Natural killer cell treated with Interleukin-12 subunit alpha and Interleukin-12 subunit beta and Interleukin-15 and Interleukin-18, amount 100 ng/mL, for 72 hours (primary cell): ENCODE measurements around the gene LTB4R. TPM values are rescaled to one million over a fixed set of nuclear protein-coding genes. Genes with fewer than 3 reads are reported as not detected.
A peak's percentile ranks its signal among the peaks of the same experiment; 100 is the strongest.

Experiments
- ATAC-seq, 2 donors: fragments of 150-1000 bp; cut with Tn5 transposase in 1 of 2; sonication (Bioruptor Pico), chemical (Tn5 transposase) in 1 of 2; 2 replicates each; pipeline ENCODE4 v1.10.0; 2021
- DNase-seq: peaks from one replicate; pipeline ENCODE4 v3.0.0; 2022; ENCODE audit warnings: low spot score
- H3K27ac Mint-ChIP-seq, 2 donors: 1 replicate in 1 of 2; 2 replicates in 1 of 2; pipeline ENCODE4 v1.8.0; 2022; ENCODE audit warnings: mixed read lengths in 2 of 2, mild to moderate bottlenecking in 1 of 2, moderate library complexity in 1 of 2
- H3K27me3 Mint-ChIP-seq, 2 donors: 1 replicate in 1 of 2; 2 replicates in 1 of 2; pipeline ENCODE4 v1.8.0; 2022; ENCODE audit warnings: mixed read lengths in 2 of 2
- H3K36me3 Mint-ChIP-seq: one replicate; pipeline ENCODE4 v1.8.0; 2022; ENCODE audit warnings: mixed read lengths
- H3K4me1 Mint-ChIP-seq, 2 donors: 1 replicate in 1 of 2; 2 replicates in 1 of 2; pipeline ENCODE4 v1.8.0; 2022; ENCODE audit warnings: low read depth in 2 of 2, mixed read lengths in 2 of 2, mild to moderate bottlenecking in 1 of 2
- H3K4me3 Mint-ChIP-seq: one replicate; pipeline ENCODE4 v1.8.0; 2022; ENCODE audit warnings: mixed read lengths
- H3K9me3 Mint-ChIP-seq: 2 replicates; pipeline ENCODE4 v1.8.0; 2022; ENCODE audit warnings: mixed read lengths
- total RNA-seq, 2 donors: library from RNA; stranded (reverse); gene quantifications; one replicate each; pipeline ENCODE4 v1.2.3, GENCODE V29; 2022

LTB4R gene
- total RNA-seq, 2 donors from 2014 or later: 13.2 to 37.3 TPM

GRCh38 chr14:24285351-24285750 lies 26.0 kb upstream of the LTB4R start:
- ATAC-seq: no peak
- no peak overlapping the region for H3K27ac Mint-ChIP-seq
- no peak overlapping the region for H3K4me3 Mint-ChIP-seq

GRCh38 chr14:24286996-24287395 lies 24.3 kb upstream of the LTB4R start:
- peaks cover 21 to 23% of the 10 kb centered on the region in 2 donors for H3K4me1 Mint-ChIP-seq
- H3K27me3 Mint-ChIP-seq: no peaks in the 10 kb centered on the region
- H3K4me3 Mint-ChIP-seq: no peak overlapping the region
- ATAC-seq (no peak), DNase-seq (no peak)
- H3K9me3 Mint-ChIP-seq: no peaks in the 10 kb centered on the region
- H3K36me3 Mint-ChIP-seq: peaks cover 8% of the 10 kb centered on the region
- H3K27ac Mint-ChIP-seq: no peak overlapping the region

More at GRCh38 chr14:24285351-24285750, 26.0 kb upstream of the LTB4R start:
- no peak for DNase-seq
- Mint-ChIP-seq H3K4me1 (peaks cover 22 to 28% of the 10 kb centered on the region in 2 donors), H3K27me3 (no peaks in the 10 kb centered on the region), H3K9me3 (no peaks in the 10 kb centered on the region), H3K36me3 (peaks cover 2% of the 10 kb centered on the region)

DNA sequence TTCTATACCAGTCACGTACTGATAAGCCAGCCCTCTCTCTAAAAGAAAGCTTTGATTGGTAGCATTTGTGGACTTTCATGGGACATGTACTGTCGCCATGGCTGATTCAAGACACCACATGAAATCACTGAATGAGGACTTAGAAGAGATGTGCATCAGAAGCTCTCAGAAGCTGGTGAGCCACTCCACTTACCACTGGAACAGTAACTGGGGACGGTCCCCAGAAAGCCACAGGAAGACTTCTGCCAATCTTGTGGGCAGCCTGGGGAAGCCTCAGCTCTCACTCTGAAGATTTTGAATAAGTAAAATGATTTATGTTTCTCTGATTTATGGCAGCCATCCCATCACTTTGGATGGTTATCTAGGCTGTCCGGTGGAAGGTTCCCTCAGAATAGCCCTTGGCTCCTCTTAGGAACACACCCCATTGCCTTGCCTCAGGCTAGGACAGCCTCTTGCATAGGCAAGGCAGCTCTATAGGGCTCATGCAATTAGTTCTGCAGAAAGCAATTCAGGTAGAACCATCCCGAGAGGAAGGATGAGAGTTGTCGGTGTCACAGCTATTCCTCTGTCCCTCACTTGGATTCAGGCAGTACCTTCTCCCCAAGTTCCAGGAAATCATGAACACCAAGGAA lies 21.5 kb upstream of the LTB4R start:
- Mint-ChIP-seq H3K4me1 (peaks cover 21 to 23% of the 10 kb centered on the region in 2 donors), H3K36me3 (peaks cover 8% of the 10 kb centered on the region), H3K4me3 (no peak overlapping the region), H3K27me3 (no peaks in the 10 kb centered on the region), H3K9me3 (no peaks in the 10 kb centered on the region), H3K27ac (no peak overlapping the region)
- DNase-seq: no peak
- ATAC-seq: peak; percentile 94 to 98

GRCh38 chr14:24290746-24291145 lies 20.6 kb upstream of the LTB4R start:
- H3K27me3 Mint-ChIP-seq: no peaks in the 10 kb centered on the region
- ATAC-seq (no peak), DNase-seq (no peak)
- no peak overlapping the region for H3K27ac Mint-ChIP-seq
- H3K9me3 Mint-ChIP-seq: no peaks in the 10 kb centered on the region
- H3K4me3 Mint-ChIP-seq: no peak overlapping the region
- peaks cover 21 to 23% of the 10 kb centered on the region in 2 donors for H3K4me1 Mint-ChIP-seq
- H3K36me3 Mint-ChIP-seq: peaks cover 8% of the 10 kb centered on the region

DNA sequence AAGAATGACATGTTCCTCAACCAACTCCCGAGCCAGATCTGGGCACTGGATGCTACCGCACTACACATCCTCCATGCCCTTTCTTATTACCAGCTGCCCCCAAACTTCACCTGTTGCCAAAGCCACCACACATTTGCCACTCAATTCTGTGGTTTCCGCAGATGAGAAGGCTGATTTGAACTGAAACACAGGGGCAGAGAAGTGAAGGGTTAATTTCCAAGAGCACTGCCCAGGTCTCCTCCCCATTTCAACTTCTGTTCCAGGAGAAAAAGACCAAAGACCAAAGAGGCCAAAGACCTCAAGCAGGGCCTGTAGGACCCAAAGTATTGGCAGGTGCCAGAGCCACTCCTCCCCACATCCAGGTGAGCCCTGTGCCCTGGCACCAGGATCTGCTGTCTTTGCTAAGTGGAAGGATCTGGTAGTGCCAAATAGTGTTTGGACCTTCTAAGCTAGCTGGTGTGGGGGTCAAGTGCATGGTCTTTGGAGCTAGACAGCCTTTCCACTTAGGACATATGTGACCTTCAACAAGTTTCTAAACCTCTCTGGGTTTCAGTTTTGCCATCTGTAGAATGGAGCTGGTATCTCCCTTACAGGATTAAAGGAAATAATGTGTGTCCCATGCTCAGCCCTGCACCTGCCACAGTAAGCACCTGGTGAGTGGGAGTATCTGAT lies 19.7 kb upstream of the LTB4R start:
- H3K9me3 Mint-ChIP-seq: no peaks in the 10 kb centered on the region
- peaks cover 28 to 31% of the 10 kb centered on the region in 2 donors for H3K4me1 Mint-ChIP-seq
- DNase-seq (no peak), ATAC-seq (no peak)
- no peak overlapping the region for H3K4me3 Mint-ChIP-seq
- H3K27ac Mint-ChIP-seq: no peak overlapping the region
- H3K27me3 Mint-ChIP-seq: no peaks in the 10 kb centered on the region
- peaks cover 8% of the 10 kb centered on the region for H3K36me3 Mint-ChIP-seq

DNA sequence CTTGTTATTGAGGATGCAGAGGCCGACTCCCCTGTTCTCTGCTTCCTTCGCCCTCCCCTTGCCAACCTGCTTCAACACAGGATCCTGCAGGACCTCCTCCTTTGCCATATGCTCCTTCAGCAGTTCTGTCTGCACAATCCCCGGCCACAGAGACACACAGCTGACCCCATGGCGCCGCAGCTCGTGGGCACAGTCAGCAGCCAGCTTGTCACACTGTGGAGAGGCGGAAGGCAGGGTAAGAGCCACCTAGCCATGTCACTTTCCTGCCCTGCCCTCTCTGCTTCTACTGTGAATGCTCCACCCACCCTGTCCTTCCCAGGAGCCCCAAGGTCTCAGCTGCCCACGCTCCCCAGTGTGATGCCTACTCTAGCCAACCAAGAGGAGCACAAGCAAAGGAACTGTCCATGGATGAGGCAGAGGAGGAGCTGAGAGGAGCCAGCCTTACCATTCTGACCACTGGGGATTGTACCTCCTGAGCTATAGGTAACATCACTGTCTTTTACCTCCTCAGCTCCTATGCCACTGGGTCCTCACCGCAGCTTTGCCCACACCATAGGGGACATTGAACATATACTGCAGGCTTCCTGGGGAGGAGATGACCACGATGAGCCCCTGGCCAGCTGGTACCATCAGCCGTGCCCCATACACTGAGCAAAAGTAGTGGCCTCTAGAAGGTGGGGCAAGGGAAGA lies 19.0 kb upstream of the LTB4R start:
- DNase-seq: no peak
- no peak for ATAC-seq
- Mint-ChIP-seq H3K27me3 (no peaks in the 10 kb centered on the region), H3K4me1 (peaks cover 35 to 38% of the 10 kb centered on the region in 2 donors), H3K4me3 (no peak overlapping the region), H3K36me3 (peaks cover 8% of the 10 kb centered on the region), H3K9me3 (no peaks in the 10 kb centered on the region), H3K27ac (no peak overlapping the region)

DNA sequence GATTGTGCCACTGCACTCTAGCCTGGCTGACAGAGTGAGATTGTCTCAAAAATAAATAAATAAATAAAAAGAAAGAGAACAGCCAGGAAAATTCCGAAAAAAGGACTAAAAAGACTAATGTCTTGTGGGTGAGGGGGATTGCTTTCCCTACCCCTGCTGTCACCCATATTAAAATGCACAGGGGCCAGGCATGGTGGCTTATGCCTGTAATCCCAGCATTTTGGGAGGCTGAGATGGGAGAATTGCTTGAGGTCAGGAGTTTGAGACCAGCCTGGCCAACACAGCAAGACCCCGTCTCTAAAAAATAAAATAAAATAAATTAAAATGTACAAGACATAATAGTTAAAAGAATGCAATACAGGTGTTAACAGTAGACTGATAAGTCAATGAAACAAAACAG lies 17.8 kb upstream of the LTB4R start:
- H3K4me1 Mint-ChIP-seq: peaks cover 33 to 39% of the 10 kb centered on the region in 2 donors
- H3K4me3 Mint-ChIP-seq: no peak overlapping the region
- no peak for DNase-seq
- peaks cover 8% of the 10 kb centered on the region for H3K36me3 Mint-ChIP-seq
- no peaks in the 10 kb centered on the region for H3K27me3 Mint-ChIP-seq
- H3K27ac Mint-ChIP-seq: no peak overlapping the region
- no peak for ATAC-seq
- no peaks in the 10 kb centered on the region for H3K9me3 Mint-ChIP-seq

- ATAC-seq: peak; percentile 80 to 84
Observed at GRCh38 chr14:24296341-24297157, 14.8 kb upstream of the LTB4R start.

DNA sequence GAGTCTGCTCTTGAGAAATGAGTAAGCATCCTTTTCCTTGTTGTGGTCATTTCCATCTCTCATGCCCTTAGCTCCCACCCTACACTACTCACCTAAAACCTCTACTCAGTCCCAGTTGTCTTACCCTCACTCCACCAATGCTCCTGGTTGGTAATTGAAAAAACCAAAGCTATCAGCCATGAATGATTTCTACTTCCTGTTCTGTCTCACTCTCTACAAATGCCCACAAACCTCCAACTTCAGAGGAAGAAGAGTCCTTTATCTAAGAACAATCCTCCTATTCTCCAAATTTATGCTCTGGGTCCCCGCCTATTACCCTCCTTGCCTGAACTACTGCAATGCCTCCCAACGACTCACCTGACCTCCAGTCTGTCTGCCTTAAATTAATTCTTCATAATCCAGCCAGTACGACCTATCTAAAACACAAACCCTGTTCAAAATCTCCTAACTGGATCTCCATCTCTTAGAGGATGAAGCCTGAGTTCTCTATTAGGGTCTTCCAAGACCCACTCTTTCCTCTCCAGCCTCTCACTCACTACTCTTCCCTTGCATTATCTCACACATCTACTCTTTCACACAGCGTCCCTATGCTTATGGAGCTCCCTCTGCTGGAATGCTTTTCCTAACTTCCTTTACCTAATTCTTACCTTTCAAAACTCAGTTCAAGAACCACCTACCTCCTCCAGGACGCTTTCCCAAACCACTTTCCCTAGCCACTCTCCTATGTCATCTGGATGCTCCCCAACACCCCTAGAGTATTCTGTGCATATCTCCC lies 13.9 kb upstream of the LTB4R start:
- Mint-ChIP-seq H3K36me3 (no peaks in the 10 kb centered on the region), H3K4me1 (peaks cover 41 to 49% of the 10 kb centered on the region in 2 donors), H3K4me3 (peak overlapping the region; percentile 0), H3K9me3 (no peaks in the 10 kb centered on the region), H3K27ac (peak overlapping the region; percentile 7 to 72), H3K27me3 (no peaks in the 10 kb centered on the region)
- ATAC-seq (no peak), DNase-seq (no peak)

More at GRCh38 chr14:24296341-24297157, 14.8 kb upstream of the LTB4R start:
- Mint-ChIP-seq H3K36me3 (no peaks in the 10 kb centered on the region), H3K9me3 (no peaks in the 10 kb centered on the region), H3K27ac (peak overlapping the region; percentile 7 to 72), H3K4me3 (no peak overlapping the region), H3K27me3 (no peaks in the 10 kb centered on the region), H3K4me1 (peaks cover 41 to 42% of the 10 kb centered on the region in 2 donors)
- peak; percentile 84 for DNase-seq

- H3K27ac Mint-ChIP-seq: peak overlapping the region; percentile 78 to 90
Observed at GRCh38 chr14:24298892-24299254, 12.4 kb upstream of the LTB4R start.

DNA sequence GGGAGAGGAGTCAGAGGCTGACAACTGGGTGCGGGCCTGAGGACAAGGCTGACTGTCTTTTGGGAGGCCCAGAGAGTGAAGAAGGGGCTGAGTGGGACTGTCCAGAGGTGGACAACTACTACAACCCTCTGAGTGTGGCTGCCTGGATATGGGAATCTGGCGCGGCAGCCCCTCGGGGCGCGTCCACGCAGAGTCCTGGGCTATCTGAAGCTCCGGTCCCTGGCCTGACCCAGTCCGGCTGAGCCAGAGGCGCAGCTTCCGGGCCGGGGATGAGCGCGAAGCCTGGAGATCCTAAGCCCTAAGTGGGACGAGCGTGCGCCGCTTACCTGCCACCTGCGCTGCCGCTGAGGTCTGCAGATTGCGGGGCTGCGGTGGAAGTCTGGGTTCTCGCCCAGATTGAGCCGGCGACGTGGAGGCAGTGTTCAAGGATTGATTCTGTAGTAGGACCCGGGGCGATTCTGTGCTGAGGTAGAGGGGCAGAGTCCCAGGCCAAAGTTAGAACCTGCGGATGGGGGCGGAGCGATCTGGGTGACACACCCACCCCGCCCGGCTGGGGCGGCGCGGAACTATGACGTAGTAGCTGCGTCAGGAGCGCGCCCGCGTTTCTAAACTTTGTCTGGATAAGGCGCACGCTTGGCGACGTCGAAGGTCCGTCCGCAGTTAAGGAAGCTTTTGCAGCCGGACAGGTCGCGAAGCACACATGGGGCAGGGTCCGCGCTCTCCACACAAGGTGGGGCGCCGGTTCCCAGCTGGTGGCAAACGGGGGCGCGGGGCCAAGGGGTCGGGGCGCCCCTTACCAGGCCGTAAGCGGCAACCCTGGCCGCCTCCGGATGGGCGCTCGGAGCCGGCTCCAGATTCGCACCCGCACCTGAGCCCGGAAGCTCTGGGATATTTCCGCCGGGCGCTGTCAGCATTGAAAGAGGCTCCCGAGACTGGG lies 11.8 kb upstream of the LTB4R start, which contains the start of the genes DHRS1 and NOP9:
TSS of gene DHRS1 (minus strand) at position 526 of the 937 bp plus-strand sequence. CDS start 674 bp downstream, outside the sequence.
TSS of gene NOP9 (plus strand) at position 596 of the 937 bp plus-strand sequence. CDS start at position 701, 105 bp downstream.
- Mint-ChIP-seq H3K36me3 (peaks cover 7% of the 10 kb centered on the region), H3K4me1 (peaks cover 43 to 49% of the 10 kb centered on the region in 2 donors), H3K27me3 (no peaks in the 10 kb centered on the region), H3K27ac (peak within 1 kb of the TSS; percentile 78 to 90), H3K9me3 (no peaks in the 10 kb centered on the region), H3K4me3 (peak within 1 kb of the TSS; percentile 92)
- ATAC-seq (peak; percentile 91 to 93), DNase-seq (peak; percentile 92)

More at GRCh38 chr14:24298892-24299254, 12.4 kb upstream of the LTB4R start:
- H3K36me3 Mint-ChIP-seq: peaks cover under 1% of the 10 kb centered on the region
- H3K4me1 Mint-ChIP-seq: peaks cover 41 to 49% of the 10 kb centered on the region in 2 donors
- no peaks in the 10 kb centered on the region for H3K9me3 Mint-ChIP-seq
- no peaks in the 10 kb centered on the region for H3K27me3 Mint-ChIP-seq
- no peak for DNase-seq
- H3K4me3 Mint-ChIP-seq: peak overlapping the region; percentile 92
- ATAC-seq: no peak
